Cardiac fibroblast (primary cell): Measurements from ENCODE around the gene BTBD9.

Experiments used
- DNase-seq, 2 donors: peaks; one replicate each; pipeline versions ENCODE4 v3.0.0 to v3.0.0-alpha.2; 2010; ENCODE audit warnings: low read depth in 2 of 2
- H3K4me3 ChIP-seq, 2 donors: replicated peaks in 1 of 2; 1 replicate in 1 of 2; 2 replicates in 1 of 2; pipeline ENCODE4 v1.5.1; 2011; ENCODE audit warnings: low read depth in 2 of 2, low read length in 2 of 2, mild to moderate bottlenecking in 2 of 2, moderate library complexity in 1 of 2
- TF ChIP-seq, protein P1 (sequence below): IDR thresholded peaks from one replicate; pipeline ENCODE4 v1.5.1; 2011; ENCODE audit warnings: low read depth, mild to moderate bottlenecking, low read length, inconsistent platforms

The BTBD9 gene

DNA sequence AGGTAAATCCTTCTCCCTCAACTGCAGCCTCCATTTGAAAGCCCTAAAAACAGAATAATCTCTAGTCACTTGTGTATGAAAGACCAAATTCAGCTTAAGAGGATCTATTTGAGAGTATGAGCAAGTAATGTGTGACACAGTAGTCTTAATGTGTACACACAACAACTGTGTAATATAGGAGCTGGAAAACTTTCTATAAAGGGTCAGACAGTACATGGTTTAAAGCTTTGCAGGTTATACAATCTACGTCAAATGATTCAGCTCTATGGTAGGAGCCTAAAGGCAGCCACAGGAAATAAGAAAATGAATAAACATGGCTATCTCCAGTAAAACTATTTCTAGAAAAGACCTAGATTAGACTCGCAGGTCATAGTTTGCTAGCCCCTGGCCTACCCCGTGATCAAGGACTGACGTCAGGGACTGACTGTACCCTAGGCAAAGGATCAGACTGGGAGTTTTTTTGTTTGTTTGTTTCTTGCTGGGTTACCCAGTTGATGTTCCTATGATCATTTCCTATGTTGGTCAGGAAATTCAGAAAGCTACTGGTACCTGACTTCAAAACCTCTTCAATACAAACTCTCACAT, 39.7 kb downstream of the BTBD9 start:
- DNase-seq, result peak in 1 of 2 donors; percentile 44
- no peak overlapping the region for H3K4me3 ChIP-seq
- TF ChIP-seq, protein P1, sequence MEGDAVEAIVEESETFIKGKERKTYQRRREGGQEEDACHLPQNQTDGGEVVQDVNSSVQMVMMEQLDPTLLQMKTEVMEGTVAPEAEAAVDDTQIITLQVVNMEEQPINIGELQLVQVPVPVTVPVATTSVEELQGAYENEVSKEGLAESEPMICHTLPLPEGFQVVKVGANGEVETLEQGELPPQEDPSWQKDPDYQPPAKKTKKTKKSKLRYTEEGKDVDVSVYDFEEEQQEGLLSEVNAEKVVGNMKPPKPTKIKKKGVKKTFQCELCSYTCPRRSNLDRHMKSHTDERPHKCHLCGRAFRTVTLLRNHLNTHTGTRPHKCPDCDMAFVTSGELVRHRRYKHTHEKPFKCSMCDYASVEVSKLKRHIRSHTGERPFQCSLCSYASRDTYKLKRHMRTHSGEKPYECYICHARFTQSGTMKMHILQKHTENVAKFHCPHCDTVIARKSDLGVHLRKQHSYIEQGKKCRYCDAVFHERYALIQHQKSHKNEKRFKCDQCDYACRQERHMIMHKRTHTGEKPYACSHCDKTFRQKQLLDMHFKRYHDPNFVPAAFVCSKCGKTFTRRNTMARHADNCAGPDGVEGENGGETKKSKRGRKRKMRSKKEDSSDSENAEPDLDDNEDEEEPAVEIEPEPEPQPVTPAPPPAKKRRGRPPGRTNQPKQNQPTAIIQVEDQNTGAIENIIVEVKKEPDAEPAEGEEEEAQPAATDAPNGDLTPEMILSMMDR, result no peak

DNA sequence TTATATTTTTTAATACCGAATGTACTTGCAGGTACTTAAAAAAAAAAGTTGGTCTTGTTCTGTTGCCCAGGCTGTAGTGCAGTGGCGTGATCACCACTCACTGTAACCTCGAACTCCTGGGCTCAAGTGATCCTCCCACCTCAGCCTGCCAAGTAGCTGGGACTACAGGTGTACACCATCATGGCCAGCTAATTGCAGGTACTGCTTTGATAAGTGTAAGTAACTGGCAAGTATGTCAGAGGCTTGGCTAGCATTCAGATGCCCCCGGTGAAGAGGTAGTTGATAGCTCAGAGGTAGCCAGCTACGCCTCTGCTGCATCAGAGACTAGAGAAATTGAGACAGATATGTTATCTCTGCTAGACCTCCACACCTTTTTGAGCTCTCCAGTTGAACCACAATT, 40.5 kb downstream of the BTBD9 start:
- TF ChIP-seq, protein P1, result no peak

DNA sequence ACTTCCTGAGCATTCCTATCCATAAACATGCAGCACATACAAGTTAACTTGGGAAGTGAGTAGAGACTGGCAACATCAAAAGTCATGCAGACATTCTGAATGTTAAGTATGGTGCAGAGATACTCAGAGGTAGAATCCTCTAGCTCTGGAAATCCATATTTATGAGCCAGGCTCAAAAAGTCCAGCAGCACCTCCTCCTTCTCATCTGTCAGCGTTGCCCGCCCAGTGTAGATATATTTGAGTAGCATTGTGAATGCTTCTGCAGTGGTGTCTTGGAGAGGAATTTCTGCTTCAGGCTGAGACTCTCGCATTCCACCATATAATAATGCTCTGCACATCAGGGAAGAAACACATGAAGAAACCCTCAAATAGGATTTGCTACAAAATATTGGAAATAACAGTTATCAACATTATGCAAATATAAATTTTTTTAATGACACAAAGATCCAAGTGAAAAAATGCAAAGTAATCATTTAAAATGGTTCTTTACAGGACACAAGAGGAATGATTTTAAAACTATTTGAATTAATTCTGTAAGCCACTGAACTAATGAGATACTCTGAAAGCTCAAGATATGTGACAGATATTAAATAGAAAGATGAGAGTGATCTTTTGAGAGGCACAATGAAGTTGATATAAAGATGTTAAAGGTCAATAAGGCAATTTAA, 45.6 kb downstream of the BTBD9 start:
- no peak for DNase-seq
- TF ChIP-seq, protein P1, result no peak
- H3K4me3 ChIP-seq, result no peak overlapping the region

More for the DNA sequence above, 40.5 kb downstream of the BTBD9 start:
- H3K4me3 ChIP-seq, result no peak overlapping the region
- no peak for DNase-seq

DNA sequence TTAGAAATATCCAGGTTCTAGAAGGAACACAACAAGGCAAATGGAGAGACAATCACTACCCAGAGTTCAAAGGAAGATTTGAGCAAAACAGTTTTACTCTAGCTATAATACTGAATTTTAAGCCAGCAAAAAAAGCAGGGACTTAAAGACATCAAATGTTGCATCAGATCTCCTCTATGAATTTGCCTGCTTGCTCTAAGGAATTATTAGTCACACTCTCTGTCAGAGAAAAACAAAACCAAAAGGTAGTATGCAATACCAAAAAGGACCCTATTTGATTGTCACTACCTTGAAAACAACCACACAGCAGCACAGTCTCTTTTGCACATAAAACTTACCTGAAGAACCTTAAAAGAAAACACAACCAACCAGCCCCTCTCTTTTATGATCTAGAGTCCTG, 46.3 kb downstream of the BTBD9 start:
- peak in 1 of 2 donors; percentile 55 for DNase-seq
- TF ChIP-seq, protein P1, result no peak
- H3K4me3 ChIP-seq, result no peak overlapping the region

GRCh38 chr6:38591439-38591838, 48.3 kb downstream of the BTBD9 start:
- TF ChIP-seq, protein P1, result no peak
- DNase-seq, result no peak
- no peak overlapping the region for H3K4me3 ChIP-seq

DNA sequence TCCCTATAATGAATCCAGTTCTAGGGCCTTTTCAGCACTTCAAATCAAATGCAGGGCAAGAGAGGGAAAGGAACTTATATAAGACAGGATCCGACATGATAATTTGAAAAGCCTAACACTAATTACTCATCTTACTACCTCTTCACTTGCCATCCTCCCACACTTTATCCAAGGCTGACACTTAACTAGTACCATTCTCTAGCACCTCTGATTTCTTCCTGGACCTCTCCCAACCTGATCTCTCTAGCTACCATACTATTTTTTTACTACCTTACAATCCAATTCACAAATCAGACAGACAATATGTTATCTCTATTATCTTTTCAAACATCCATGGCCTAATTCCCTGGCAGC, 50.4 kb downstream of the BTBD9 start:
- TF ChIP-seq, protein P1, result no peak
- no peak for DNase-seq
- no peak overlapping the region for H3K4me3 ChIP-seq
